ENCODE results near the gene PSMG3. TPM values are rescaled to one million over a fixed set of nuclear protein-coding genes. Genes with fewer than 3 reads are reported as not detected.

PSMG3 gene
- total and polyA plus RNA-seq, 2 donors (not counting 3 experiments of a cell fraction or from before 2014, with no cell fraction given) = 25.5 to 49.7 TPM

- no peak for DNase-seq (ENCODE audit: low read depth, low spot score)
- ChIA-PET CTCF (no interaction called here), POLR2A (no interaction called here)
- H3K79me2 ChIP-seq (ENCODE audit: control insufficient read depth, insufficient read depth, low read length) = no peaks in the 10 kb centered on the region
- no peak overlapping the region for H2AFZ ChIP-seq (ENCODE audit: low read depth, low read length)
- H3K27ac ChIP-seq (ENCODE audit: insufficient read depth, low read depth, low read length) = no peak overlapping the region
- no peak overlapping the region for H3K4me3 ChIP-seq (replicated peaks in 1 of 3; ENCODE audit: insufficient read depth in 1 of 3, low read depth in 1 of 3, low read length in 3 of 3)
- TF ChIP-seq POLR2AphosphoS5 (IDR thresholded peaks at IDR 0.05; ENCODE audit: insufficient read depth, low read depth, low read length) (no peak), EZH2 (IDR thresholded peaks at IDR 0.05; ENCODE audit: borderline replicate concordance, low read depth, low read length, severe bottlenecking) (no peak), FOS (IDR thresholded peaks at IDR 0.05; ENCODE audit: borderline replicate concordance, insufficient read depth, low read length) (no peak), MYC (IDR thresholded peaks at IDR 0.05; ENCODE audit: low read depth, low read length) (no peak), JUN (IDR thresholded peaks at IDR 0.05; ENCODE audit: borderline replicate concordance, insufficient read depth, insufficient read length, low read depth) (no peak), GATA2 (IDR thresholded peaks at IDR 0.05; ENCODE audit: insufficient read depth, insufficient read length, low read depth, low read length) (no peak), POLR2A (IDR thresholded peaks at IDR 0.05; ENCODE audit: low read depth, low read length) (no peak)
- TF ChIP-seq, protein P1, sequence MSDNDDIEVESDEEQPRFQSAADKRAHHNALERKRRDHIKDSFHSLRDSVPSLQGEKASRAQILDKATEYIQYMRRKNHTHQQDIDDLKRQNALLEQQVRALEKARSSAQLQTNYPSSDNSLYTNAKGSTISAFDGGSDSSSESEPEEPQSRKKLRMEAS (IDR thresholded peaks at IDR 0.05; ENCODE audit: insufficient read depth, insufficient read length) = no peak
- TF ChIP-seq, protein P2, sequence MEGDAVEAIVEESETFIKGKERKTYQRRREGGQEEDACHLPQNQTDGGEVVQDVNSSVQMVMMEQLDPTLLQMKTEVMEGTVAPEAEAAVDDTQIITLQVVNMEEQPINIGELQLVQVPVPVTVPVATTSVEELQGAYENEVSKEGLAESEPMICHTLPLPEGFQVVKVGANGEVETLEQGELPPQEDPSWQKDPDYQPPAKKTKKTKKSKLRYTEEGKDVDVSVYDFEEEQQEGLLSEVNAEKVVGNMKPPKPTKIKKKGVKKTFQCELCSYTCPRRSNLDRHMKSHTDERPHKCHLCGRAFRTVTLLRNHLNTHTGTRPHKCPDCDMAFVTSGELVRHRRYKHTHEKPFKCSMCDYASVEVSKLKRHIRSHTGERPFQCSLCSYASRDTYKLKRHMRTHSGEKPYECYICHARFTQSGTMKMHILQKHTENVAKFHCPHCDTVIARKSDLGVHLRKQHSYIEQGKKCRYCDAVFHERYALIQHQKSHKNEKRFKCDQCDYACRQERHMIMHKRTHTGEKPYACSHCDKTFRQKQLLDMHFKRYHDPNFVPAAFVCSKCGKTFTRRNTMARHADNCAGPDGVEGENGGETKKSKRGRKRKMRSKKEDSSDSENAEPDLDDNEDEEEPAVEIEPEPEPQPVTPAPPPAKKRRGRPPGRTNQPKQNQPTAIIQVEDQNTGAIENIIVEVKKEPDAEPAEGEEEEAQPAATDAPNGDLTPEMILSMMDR (IDR thresholded peaks at IDR 0.05; ENCODE audit: extremely low read depth in 1 of 2, insufficient read depth in 1 of 2, low read depth in 1 of 2, low read length in 2 of 2) = no peak
- H4K20me1 ChIP-seq (replicated peaks; ENCODE audit: control insufficient read depth, extremely low read depth, insufficient read depth, low read length) = no peaks in the 10 kb centered on the region
- no TSS peak for BruUV-seq (replicated peaks)
- no peaks in the 10 kb centered on the region for H3K36me3 ChIP-seq (ENCODE audit: control insufficient read depth in 2 of 2, extremely low read depth in 1 of 2, insufficient read depth in 2 of 2, low read length in 2 of 2)
- intact Hi-C loops (cut with micrococcal nuclease) (no loop called here), dilution Hi-C loops (cut with MboI; ENCODE audit: extremely low pct_ligation_motif_present, low sequenced_read_pairs) (no loop called here)
- H3K9me3 ChIP-seq (replicated peaks; ENCODE audit: control insufficient read depth, insufficient read depth, low read length) = no peaks in the 10 kb centered on the region
- peaks cover 0 to 2% of the 10 kb centered on the region in 2 experiments for H3K27me3 ChIP-seq (ENCODE audit: control insufficient read depth in 2 of 2, insufficient read depth in 2 of 2, low read length in 2 of 2)
- no peaks in the 10 kb centered on the region for H3K4me1 ChIP-seq (ENCODE audit: control insufficient read depth, extremely low read depth, insufficient read depth, low read length)
- no peak overlapping the region for H3K9ac ChIP-seq (replicated peaks; ENCODE audit: extremely low read depth, insufficient read depth, low read length)
- H3K4me2 ChIP-seq (ENCODE audit: insufficient read depth, low read length) = no peak overlapping the region
- FAIRE-seq = no peak
- no peaks in the 10 kb centered on the region for H3K9me1 ChIP-seq (replicated peaks; ENCODE audit: control insufficient read depth, extremely low read depth, insufficient read depth, low read length)
Measured at GRCh38 chr7:1604383-1604782, 34.6 kb upstream of the PSMG3 start.
